Measurements from ENCODE around the gene LRRC75B.
"Not testable (repeated sequence)": the region's sequence is repeated elsewhere in the genome, so short reads cannot be mapped to it uniquely, and the experiment has no call there.

LRRC75B gene

GRCh38 chr22:24553597-24554312 is 39.1 kb downstream of the LRRC75B start:
- no peak for DNase-seq (ENCODE audit: low read depth)

DNA sequence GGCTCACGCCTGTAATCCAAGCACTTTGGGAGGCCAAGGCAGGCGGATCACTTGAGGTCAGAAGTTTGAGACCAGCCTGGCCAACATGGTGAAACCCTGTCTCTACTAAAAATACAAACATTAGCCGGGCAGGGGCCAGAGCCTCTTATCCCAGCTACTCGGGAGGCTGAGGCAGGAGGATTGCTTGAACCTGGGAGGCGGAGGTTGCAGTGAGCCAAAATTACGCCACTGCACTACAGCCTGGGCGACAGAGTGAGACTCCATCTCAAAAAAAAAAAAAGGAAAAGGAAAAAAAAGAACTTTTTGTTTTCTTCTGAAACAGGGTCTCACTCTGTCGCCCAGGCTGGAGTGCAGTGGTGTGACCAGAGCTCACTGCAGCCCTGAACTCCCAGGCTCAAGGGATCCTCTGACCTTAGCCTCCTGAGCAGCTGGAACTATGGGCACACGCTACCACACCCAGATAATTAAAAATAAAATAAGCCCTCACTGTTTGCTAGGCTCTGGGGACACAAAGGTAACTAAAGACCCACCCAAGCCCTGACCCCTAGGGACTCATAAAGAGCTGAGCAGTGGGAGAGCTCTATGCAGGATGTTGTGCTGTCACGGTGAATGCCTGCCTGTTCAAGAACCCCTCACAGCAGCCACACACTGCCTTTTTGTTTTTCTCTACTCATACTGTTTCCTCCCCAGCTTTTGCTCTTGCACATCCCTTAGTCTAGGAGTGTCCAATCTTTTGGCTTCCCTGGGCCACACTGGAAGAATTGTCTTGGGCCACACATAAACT is 40.2 kb downstream of the LRRC75B start:
- not testable (repeated sequence) for DNase-seq (ENCODE audit: low read depth)

GRCh38 chr22:24550902-24551435 is 41.9 kb downstream of the LRRC75B start:
- DNase-seq (ENCODE audit: low read depth) = no peak

DNA sequence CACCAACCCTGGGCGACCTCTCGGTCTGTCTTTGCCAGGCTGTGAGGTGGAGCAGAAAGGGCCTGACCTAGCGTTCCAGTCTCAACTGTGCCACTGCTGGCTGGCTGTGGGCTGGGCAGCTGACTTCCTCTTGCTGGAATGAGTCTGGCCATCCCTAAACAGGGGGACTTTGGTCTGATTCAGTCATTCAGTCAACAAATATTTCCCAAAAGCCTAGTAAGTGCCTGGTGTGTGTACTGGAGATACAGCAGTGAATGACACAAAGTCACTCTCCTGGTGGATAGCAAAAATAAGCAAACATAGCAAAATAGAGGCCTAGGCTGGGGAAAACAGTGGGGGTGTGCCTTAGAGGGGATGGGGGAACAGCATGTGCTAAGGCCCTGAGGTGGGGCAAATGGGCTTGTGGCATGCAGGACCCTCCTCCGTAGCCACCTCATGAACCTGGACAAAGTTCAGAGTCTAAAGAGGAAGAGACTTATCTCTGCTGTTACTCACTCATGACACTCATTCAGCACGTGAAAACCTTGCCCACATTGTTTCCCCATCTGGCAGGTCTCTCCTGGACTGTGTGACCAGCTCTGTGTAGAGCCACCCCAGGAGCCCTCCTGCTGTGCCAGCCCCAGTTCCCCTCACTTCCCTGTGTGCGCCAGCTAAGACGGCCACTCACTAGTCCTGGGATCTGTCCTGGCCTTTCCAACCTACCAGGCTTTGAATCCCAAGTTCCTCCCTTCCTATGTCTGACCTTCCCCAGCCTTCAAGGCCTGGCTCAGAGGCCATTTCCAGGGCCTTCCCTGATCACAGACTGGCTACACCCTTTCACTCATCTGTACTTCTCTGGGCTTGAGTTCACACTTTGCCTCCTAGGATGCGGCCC is 42.6 kb downstream of the LRRC75B start:
- DNase-seq (ENCODE audit: low read depth) = no peak

- DNase-seq (ENCODE audit: low read depth) = no peak
These were observed 44.1 kb downstream of the LRRC75B start for GRCh38 chr22:24548812-24549211.

DNA sequence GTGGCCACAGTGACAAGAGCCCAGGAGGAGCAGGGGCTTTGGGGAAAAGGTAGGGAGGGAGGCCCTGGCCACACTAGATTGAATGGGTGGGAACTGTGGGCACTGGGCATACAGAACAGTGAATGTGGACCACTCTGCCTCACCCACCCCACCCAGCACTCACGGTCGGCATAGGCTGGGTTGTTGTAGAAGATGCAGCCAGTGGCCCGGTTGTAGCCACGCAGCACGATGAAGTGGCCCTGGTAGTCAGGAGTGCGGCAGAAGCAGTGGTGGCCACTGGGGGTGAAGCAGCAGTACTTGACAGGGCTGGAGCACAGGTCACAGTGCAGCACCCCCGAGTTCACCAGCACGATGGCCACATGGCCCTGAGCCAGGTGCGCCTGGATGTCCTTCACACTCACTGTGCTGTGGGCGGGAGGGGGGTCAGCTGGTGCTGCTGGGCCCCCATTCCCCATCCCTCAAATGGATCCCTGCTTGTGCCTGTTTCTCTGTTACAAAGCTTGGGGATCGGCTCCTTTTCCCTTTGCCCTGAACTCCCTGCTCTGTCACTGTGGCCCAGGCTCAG is 49.1 kb downstream of the LRRC75B start:
- no peak for DNase-seq (ENCODE audit: low read depth)

DNA sequence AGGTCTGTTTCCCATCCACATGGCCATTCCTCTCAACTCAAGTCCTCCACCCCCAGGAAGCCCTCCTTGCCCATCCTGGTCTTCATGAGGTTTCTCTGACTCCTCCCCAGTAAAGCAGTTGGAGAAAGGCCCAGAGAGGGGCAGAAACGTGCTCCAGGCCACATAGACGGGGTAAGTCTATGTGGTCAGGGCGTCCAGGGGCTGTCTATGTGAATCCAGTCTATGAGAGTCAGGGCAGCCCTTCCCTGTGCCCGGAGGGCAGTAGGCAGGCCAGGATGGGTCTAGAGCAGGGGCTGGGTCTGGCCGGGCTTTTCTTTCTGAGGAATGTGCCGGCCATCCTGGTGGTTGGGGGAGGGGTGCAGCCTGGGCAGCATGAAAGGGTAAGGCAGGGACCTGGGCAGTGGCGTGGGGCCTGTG is 49.7 kb downstream of the LRRC75B start:
- DNase-seq (ENCODE audit: low read depth) = no peak

DNA sequence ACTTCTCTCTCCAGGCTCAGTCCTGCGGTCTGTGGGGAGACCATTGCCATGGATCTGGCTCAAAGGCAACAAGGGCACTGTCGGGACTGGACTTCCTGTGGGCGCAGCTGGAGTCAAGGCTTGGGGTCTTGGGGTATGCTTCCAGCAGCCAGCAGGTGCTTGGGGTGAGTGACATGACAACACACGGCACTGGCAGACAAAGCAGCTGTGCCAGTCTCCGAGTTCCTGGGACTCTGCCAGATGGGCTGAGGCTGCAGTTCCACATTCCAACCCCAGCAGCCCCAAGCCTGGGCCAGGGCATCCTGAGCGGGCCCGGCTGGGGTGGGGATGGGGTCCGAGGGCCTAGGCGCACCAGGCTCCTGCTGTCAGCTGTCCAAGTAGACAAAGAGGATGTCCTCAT is 50.2 kb downstream of the LRRC75B start:
- DNase-seq (ENCODE audit: low read depth) = no peak

GRCh38 chr22:24541681-24542515 is 51.0 kb downstream of the LRRC75B start:
- no peak for DNase-seq (ENCODE audit: low read depth)

DNA sequence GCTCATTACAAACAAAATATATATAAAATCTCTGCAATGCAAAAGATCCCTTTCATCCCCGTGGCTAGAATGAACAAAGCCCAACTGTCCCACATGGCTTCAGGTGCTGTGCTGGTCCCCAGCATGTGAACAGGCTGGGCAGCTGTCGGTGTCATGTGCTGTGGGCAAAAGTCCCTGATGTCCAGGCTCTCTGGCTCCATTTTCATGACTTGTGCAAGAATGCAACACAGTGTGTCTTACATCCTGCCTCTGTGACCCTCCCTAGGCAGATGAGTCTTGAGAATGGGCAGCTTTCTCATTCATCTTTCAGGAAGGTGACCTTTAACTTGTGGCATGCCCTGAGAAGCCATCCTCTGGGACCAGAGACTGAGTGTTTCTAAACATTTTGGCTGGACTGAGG is 52.4 kb downstream of the LRRC75B start:
- no peak for DNase-seq (ENCODE audit: low read depth)

GRCh38 chr22:24536089-24536488 is 56.8 kb downstream of the LRRC75B start:
- no peak for DNase-seq (ENCODE audit: low read depth)

Data from GM04503 (cell line).